Stromal cell of bone marrow (primary cell): ENCODE results near the gene SLC35B1.
"Not testable (repeated sequence)": the region's sequence is repeated elsewhere in the genome, so short reads cannot be mapped to it uniquely, and the experiment has no call there.

ENCODE experiments used
- DNase-seq: peaks from one replicate; pipeline ENCODE4 v3.0.0-alpha.2; 2012; ENCODE audit warnings: low read depth

SLC35B1 gene

DNA sequence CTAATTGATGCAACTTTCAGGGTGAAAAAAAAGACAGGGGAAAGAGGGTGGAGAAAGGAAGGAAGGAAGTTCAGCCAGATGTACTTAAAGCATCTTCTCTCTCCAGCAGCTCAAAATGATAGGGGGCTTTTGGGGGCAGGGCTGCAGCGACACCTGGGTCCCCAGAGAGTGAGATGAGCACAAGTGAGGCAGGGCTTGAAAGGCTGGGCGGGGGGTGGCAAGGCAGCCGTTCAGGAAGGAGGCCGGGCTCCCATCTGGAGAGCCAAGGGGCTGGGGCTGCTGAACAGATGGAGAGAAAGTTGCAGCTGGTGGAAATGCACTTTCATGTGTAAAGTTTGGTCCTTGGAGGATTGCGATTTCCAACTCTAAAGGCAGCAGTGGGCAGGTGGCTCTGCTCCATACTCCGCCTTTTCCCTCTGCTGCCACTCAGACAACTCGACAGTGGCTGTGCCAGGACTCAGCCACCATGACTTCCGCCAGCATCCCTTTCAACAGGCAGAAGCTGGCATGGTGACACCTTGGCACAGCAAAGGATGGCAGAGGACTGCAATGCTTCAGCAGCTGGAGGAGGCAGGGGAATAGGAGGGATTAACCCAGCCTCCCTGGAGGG is 7.7 kb downstream of the SLC35B1 start:
- DNase-seq, result no peak

DNA sequence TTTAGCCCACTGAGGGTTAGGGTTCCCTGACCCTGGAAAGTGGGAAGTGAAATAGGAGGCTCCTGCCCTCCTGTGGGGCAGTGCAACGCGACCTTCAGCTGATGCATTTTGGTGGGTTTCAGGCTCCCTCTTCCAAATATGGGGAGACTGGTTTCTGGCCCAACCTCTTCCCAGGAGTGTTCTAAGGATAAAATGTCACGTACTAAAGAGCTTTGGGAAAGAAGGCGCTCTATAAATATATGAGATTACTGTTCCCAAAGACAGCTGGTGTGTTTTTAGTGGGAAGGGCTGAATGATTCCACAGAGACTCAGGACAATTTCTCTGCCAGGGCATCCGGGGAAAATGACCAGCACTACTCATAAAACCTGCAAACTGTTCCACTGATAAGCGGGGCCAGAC is 9.8 kb downstream of the SLC35B1 start:
- no peak for DNase-seq

- DNase-seq, result no peak
Observed at GRCh38 chr17:49696233-49696761, 11.5 kb downstream of the SLC35B1 start.

- no peak for DNase-seq
Observed at GRCh38 chr17:49695698-49696232, 12.0 kb downstream of the SLC35B1 start.

DNA sequence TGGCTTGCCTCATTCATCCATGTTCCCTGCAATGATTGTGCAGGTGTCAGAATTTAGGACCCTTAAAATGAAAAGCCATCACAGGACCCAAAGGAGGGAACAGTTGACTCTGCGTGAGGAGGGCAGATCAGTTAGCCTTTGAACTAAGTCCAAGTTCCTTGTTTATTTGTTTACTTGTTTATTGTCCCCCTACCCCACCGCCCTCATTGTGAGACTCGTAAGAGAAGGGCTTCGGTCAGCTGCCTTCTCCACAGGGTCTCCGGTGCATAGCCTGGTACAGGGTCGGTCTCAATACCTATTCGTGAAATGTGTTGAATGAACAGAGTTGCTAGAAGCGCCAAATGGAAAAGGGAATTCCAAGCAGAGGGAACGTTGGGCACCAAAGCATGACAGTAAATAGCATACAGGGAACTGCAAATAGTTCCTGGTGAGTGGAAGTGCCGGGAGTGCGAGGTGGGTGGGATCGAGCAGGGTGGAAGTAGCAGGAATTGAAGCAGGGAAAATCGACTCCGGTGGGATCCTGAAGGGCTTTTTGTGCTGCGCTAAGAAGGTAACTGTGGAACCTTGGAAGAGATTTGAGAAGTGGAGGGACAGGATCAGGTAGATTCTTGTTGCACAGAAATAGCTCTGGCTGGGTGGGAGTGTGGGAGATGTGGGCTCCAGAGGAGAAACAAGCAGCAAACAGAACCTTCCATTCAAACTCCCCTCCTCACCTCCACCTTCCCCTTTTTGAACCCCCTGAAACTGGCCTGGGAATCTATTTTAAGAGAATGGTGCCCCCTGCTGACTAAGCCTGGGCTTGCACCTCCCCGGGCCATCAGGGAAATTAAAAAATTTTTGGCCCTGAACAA is 12.7 kb downstream of the SLC35B1 start:
- DNase-seq, result no peak

DNA sequence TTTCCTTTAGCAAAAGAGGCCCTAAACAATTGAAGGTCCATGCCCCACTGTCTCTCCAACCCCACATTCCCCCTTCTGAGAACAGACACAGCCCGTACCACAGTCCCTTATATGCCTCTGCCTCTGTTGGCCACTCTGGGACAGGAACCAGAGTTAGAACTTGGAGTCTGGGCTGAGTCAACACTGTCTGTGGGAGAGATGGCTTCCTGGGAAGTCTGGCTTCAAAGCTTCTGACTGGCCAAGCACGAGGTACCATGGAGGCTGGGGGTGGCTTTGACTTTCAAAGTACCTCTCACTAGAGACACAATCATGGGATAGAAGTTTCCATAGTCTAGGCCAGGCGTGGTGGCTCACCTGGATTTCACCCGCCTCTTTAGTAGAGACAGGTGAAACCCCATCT is 15.0 kb downstream of the SLC35B1 start:
- DNase-seq, result no peak

GRCh38 chr17:49691677-49692191 is 16.0 kb downstream of the SLC35B1 start:
- no peak for DNase-seq

- DNase-seq, result peak; percentile 96
Observed at GRCh38 chr17:49691086-49691676, 16.6 kb downstream of the SLC35B1 start.

GRCh38 chr17:49690256-49690655 is 17.5 kb downstream of the SLC35B1 start:
- DNase-seq, result no peak

- DNase-seq, result no peak
Observed at GRCh38 chr17:49688848-49689247, 18.9 kb downstream of the SLC35B1 start.

DNA sequence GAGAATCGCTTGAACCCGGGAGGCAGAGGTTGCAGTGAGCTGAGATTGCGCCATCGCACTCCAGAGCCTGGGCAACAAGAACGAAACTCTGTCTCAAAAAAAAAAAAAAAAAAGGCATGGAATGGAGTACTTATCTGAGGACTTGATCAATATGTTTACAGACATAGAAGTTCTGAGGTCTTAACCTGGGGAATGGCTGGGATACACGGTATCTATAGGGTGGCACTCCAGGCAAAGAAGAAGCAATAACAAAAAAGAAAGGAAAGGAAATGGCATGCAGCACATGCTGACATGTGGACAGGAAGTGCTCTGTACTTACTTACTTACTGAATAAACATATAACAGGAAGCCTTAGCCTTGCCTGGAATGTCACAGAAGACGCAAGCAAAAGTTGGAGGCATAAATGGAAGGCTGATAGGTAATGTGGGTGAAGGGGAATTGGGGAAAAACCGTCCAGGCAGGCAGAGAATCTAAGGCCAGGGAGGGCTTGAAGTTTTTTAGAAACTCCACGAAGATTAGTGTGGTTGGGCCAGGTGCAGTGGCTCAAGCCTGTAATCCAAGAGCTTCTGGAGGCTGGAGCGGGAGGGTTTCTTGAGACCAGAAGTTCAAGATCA is 19.8 kb downstream of the SLC35B1 start:
- DNase-seq, result no peak

- DNase-seq, result no peak
Observed at GRCh38 chr17:49681106-49681979, 26.4 kb downstream of the SLC35B1 start.

DNA sequence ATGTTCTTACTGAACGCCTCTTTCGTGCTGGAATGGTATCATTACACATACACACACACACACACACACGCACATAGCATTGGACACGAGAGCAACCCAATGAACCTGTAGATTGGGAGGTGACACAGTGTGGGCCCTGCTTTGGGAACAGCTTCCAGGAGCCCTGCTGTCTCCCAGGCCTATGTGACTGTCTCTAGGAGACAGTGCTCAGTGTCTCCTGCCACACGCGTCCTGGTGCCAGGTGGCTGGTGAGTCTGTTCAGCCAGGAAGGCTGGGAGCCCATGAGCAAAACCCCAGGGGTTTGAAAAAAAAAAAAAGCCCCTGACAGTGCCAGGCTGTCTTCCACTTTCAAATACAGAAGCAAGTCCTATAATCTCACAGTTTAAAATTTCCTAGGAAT is 27.4 kb downstream of the SLC35B1 start:
- no peak for DNase-seq

- DNase-seq, result peak; percentile 97
Observed at GRCh38 chr17:49677933-49678847, 29.6 kb downstream of the SLC35B1 start, which contains the start of gene SPOP. SPOP (minus strand) TSS chr17:49678097; CDS start chr17:49622810, 55,287 bp downstream.

GRCh38 chr17:49677134-49677932 is 30.4 kb downstream of the SLC35B1 start:
- peak; percentile 86 for DNase-seq

DNA sequence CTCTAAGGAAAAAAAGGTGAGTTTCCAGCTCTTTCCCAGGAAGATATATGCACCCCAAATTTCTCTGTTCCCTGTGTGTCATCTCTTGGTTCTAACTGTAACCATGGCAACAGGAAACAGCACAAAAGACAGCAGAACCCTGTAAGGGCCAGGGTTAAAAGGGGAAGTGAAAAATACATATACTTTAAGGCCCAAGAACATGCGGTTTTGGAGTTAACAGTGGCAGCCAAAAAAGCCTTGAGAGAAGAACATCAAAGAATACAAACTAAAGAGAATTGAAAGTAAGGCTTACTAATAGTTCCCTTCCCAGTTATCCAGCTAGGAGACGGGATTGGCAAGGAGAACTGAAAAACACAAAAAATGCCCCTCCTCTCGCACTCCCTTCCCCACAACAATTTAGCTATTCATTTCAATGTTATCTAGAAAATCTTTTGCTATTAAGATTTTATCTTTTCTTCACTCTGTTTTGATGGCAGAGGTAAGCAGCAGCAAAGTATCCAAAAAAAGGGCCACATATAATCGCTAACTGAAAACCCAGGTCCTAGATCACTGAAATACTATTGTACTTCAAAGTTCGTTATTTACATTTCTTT is 31.4 kb downstream of the SLC35B1 start:
- peak; percentile 40 for DNase-seq

DNA sequence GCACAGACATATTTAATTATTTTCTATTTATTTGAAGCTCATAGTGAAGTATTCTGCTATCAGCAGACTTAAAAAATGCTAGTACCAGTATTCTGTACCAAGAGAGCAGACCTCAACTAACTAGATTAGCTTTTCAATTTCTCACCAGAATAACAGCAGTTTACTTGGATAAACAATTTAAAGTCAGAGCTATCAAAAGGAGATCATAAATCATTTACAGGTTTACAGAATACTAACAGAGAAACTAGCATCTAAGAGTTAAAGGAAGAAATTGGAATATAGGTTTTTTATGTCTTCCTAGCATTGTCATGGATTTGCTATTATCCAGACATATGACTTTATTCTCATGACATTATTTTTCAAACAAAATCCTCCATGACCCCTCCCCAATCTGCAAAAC is 33.3 kb downstream of the SLC35B1 start:
- DNase-seq, result no peak

DNA sequence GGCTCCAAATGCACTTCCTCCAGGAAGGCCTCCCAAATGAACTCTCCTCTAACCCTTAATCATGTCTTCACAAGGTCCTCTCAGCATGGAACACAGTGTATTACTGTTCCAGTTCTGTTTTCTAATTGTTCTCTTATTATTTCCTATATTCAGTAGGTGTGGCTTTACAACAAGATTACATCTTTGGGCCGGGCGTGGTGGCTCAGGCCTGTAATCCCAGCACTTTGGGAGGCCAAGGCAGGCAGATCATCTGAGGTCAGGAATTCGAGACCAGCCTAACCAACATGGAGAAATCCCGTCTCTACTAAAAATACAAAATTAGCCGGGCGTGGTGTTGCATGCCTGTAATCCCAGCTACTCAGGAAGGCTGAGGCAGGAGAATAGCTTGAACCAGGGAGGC is 34.1 kb downstream of the SLC35B1 start:
- not testable (repeated sequence) for DNase-seq

DNA sequence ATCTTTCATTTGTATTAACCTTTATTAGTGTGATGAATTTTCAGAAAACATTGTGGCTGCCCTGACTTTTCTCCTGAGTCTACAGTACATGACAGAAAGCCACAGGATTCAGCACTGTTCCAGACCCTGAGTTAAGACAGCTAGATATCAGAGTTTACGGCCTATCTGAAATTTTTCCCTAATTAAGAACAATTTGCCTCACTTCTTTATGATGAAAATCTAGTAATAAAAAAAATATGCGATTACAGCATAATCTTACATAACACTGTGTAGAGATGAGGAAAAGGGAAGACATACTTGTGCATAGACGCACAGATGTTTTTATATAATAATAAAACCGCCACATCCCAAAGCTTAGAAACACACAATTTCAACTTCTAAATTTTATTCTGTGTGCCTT is 37.1 kb downstream of the SLC35B1 start:
- DNase-seq, result no peak
